Measurements from ENCODE around the gene HYAL3. TPM values are rescaled to one million over a fixed set of nuclear protein-coding genes. Genes with fewer than 3 reads are reported as not detected.

The HYAL3 gene
- total RNA-seq, 1 donor from 2014 or later = not detected

GRCh38 chr3:50260027-50260941, 38.9 kb downstream of the HYAL3 start:
- H3K9me3 ChIP-seq = no peaks in the 10 kb centered on the region
- H3K4me3 ChIP-seq = peak overlapping the region; percentile 55 to 70
- intact Hi-C loops (cut with DNase I) = loop anchor here (1.0 to 2.0 kb wide), 2 partner anchors 13 to 69 kb away; partner anchors contain the start of gene TUSC2
- TF ChIP-seq CTCF (IDR thresholded peaks at IDR 0.05) = peak; percentile 96 to 100 (median 99)
- DNase-seq (ENCODE audit: low spot score in 2 of 2) = peak; percentile 72 to 96
- peaks cover 19 to 36% of the 10 kb centered on the region in 2 donors for H3K4me1 ChIP-seq
- H3K27ac ChIP-seq = peak overlapping the region; percentile 97 to 99
- H3K36me3 ChIP-seq = peaks cover 33 to 37% of the 10 kb centered on the region in 2 donors
- H3K27me3 ChIP-seq = no peaks in the 10 kb centered on the region

GRCh38 chr3:50259432-50260026, 39.7 kb downstream of the HYAL3 start:
- no peak for DNase-seq (ENCODE audit: low spot score in 2 of 2)
- peaks cover 18 to 39% of the 10 kb centered on the region in 2 donors for H3K4me1 ChIP-seq
- no peaks in the 10 kb centered on the region for H3K9me3 ChIP-seq
- intact Hi-C loops (cut with DNase I) = loop anchor here (1.0 to 2.0 kb wide), 2 partner anchors 14 to 69 kb away; partner anchors contain the start of gene TUSC2
- peaks cover 36 to 40% of the 10 kb centered on the region in 2 donors for H3K36me3 ChIP-seq
- no peak for TF ChIP-seq CTCF (IDR thresholded peaks at IDR 0.05)
- H3K27me3 ChIP-seq = no peaks in the 10 kb centered on the region
- peak overlapping the region; percentile 97 to 99 for H3K27ac ChIP-seq
- peak overlapping the region in 1 of 2 donors; percentile 70 for H3K4me3 ChIP-seq

DNA sequence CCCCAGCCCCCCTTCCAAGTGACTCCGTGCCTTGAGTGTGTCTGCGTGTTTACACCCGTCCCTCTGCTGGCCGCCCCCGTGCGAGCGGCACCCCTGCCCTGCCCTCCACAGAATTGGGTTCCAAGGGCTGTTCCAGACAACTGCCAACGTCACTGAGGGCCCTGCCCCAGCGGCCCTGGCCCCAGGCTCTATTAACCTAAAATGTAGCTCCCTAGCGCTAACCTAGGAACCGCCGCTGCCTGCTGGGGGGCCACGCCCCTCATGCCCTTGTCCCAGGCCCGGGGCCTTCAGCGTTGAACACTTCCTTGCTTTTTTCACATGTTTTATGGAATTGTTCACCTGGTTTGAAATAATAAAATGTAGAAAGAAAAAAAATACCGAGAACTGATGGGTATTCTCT, 40.2 kb downstream of the HYAL3 start:
- Histone ChIP-seq H3K36me3 (peaks cover 40% of the 10 kb centered on the region in 2 donors), H3K4me1 (peaks cover 18 to 40% of the 10 kb centered on the region in 2 donors), H3K9me3 (no peaks in the 10 kb centered on the region), H3K4me3 (no peak overlapping the region), H3K27me3 (no peaks in the 10 kb centered on the region), H3K27ac (peak overlapping the region; percentile 97 to 99)
- no peak for TF ChIP-seq CTCF (IDR thresholded peaks at IDR 0.05)
- no peak for DNase-seq (ENCODE audit: low spot score in 2 of 2)
- intact Hi-C loops (cut with DNase I) = no loop called here

DNA sequence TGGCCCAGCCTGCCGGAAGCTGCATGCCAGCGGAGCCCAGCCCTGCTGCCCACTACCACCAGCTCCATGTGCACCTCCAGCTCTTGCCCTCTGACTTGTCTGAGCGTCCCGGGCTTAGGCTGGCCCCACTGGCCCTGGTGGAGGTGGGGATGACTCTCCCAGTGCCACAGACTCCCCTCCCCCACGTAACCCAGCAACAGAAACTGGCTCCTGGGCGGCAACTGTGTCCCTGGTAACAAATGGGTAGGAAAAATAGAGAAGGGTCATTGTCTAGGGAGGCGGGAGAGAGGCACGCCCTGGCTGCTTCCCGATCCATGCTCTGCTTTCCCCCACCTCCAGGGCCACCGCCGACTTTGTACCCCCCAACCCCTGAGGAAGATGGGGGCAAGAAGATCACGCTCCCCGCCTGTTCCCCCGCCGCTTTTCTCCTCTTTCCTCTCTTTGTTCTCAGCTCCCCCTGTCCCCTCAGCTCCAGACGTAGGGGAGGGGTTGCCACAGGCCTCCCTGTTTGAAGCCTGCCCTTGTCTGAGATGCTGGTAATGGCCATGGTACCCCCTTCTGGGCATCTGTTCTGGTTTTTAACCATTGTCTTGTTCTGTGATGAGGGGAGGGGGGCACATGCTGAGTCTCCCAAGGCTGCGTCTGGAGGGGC, 41.0 kb downstream of the HYAL3 start:
- TF ChIP-seq CTCF (IDR thresholded peaks at IDR 0.05) = no peak
- H3K27ac ChIP-seq = peak overlapping the region; percentile 39 to 51
- DNase-seq (ENCODE audit: low spot score in 2 of 2) = no peak
- H3K4me3 ChIP-seq = no peak overlapping the region
- no peaks in the 10 kb centered on the region for H3K9me3 ChIP-seq
- peaks cover 43 to 47% of the 10 kb centered on the region in 2 donors for H3K36me3 ChIP-seq
- H3K4me1 ChIP-seq = peaks cover 16 to 35% of the 10 kb centered on the region in 2 donors
- intact Hi-C loops (cut with DNase I) = no loop called here
- no peaks in the 10 kb centered on the region for H3K27me3 ChIP-seq
